Midbrain (tissue), 1 donor: ENCODE measurements around the gene AOPEP.

Experiments
- DNase-seq: peaks from one replicate; lab custom pipeline; 2025; lab: John Stamatoyannopoulos, UW

The AOPEP gene

DNA sequence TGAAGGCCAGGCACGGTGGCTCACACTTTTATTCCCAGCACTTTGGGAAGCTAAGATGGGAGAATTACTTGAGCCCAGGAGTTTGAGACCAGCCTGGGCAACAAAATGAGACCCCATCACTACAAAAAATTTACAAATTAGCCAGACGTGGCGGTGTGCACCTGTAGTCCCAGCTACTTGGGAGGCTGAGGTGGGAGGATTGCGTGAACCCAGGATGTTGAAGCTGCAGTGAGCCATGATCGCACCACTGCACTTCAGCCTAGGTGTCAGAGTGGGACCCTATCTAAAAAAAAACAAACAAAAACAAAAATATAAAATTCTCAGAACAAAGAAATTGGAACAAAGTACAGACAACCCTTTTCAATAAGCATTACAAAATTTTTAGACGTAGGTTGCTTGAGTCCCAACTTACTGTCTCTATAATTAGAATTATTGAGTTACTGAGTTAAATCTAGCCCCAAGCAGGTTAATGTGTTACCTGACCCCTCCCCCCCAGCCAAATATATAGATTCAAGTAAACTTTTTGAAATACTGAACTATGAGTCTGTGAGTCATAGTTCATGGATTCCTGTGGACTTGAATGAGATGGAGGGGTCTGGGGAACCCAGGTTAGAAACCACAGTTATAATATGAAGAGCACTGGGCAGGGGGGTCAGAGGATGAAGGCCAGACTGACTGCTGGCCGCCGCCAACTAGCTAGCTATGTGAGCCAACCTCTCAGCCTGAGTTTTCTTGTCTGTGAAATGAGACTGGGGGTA, 173.1 kb downstream of the AOPEP start:
- DNase-seq, result no peak

DNA sequence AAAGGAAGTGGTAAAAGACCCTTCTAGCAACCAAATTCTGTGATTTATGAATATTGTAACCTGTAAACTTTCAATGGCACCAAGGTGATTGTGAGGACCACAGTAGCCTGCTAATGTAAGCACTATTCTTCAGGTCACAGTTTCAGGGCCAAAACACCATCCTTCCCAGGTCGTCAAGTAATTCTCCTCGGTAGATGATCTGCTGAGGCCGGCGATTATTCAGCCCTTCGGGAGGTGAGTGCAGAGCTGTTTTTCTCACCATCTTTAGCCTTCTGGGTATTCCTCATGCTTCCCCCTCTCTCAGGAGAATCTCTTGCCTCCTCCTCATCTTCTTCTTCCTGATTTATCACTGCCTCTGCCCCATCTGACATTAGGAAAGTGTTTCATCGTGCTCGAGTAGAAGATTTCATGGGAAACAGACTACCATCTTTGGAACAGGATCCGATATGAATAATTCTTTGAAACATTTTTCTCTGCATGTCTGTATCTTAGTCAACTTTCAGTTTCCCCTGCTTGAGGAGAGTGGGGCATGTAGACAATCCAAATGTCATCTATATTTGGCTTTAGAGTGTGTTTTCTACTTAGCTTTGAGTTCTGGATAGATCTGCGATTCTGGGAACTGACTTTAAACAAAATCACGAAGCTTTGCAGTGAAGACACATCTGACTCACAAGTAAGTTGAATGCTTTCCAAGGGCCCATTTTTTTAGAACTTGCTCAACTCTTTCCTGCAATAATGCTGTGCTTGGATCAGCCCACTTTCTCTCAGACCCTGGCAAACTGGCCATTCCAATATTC, 173.9 kb downstream of the AOPEP start:
- no peak for DNase-seq

DNA sequence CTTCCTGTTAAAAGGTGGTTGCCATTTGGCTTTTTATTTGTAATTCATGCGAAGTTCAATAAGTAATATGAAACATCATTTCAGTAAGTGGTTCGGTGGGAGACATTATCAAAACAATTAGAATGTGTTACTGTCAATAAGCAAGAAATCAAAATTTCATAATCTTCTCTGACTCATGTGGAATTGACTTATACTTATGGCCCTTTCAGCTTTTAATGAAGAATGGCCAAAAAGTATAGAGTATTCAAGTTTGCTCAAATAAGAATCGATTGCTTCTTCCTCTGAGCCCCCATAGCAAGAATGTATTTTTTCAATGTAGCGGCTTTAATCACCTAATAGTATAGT, 174.5 kb downstream of the AOPEP start:
- DNase-seq, result no peak

DNA sequence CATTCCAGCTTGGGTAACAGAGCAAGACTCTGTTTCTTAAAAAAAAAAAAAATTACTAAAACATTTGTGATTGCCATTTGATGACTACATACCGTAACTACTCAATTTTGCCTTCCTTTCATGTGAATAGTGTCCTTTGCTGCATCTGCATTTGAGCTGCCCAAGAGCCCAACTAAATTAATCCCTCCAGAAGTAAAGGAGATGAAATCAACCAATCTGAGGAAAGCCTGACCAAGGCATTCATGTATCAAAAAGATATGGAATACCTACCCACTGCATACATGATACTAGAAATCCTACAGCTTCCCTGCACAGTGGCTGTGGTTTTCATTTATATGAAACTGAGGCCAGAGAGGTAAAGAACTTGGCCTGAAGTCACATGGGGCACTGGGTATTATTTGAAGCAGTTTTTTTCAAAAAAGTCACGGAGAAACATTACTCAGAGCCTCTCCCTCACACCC, 177.5 kb downstream of the AOPEP start:
- no peak for DNase-seq

DNA sequence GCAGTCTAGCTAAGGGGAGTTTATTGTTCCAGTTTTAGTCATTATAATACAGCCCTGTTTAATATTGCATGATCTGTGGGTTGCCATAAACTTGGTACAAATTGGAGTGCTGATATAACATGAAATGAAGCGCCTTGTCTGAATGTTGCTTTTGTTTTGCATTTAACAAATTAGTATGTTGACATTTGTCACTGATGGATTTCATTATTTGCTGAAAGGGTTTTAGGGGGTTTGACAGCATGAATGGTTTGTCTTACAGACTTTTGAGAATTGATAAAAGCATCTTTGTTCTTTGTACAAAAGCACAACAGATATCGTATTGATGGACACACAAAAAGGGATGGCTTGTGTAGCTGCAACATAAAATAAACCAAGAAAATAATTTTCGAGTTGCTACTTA, 178.3 kb downstream of the AOPEP start:
- DNase-seq, result peak; percentile 80

DNA sequence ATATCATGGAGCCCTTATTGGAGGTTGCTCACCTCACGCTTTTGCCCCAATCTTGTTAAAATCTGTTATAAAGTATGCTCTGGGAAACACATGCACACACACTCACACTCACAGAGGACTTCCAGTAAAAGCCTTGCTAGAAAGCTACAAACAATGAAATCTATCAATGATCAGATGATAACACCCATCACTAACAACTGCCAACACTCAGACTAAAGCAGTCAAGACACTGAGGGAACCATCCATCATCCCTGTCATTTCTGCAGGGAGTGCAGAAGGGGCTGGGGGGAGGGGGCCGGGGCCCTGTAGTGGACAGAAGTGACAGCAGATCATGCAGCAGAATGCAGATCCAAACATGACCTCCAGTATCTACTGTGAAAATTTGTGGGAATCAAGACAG, 179.1 kb downstream of the AOPEP start:
- no peak for DNase-seq

DNA sequence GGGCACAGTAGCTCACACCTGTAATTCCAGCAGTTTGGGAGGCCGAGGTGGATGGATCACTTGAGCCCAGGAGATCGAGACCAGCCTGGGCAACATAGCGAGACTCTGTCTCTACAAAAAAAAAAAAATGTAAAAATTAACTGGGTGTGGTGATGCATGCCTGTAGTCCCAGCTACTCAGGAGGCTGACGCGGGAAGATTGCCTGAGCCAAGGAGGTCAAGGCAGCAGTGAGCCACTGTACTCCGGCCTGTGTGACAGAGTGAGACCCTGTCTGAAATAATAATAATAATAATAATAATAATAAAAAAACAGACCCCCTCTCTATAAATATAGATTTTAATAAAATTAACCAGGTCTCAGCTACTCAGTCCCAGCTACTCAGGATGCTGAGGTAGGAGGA, 179.7 kb downstream of the AOPEP start:
- DNase-seq, result no peak

DNA sequence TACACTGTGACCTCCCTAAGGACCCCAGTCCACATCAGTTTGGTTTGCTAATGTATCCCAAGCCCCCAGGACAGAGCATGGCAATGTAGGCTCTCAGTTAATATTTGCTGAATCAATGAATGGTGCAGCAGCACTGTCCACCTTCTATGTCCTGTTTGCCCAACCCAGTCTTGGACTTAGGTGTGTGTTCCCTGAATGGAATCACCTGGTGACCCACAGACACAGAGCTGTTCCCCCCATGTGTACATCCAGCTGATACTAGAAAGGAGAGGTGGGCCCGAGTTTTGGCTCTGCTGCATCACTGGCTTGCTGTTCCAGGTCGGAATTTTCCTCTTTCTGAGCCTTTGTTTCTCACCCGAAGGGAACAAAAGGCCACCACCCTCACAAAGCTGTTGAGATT, 180.2 kb downstream of the AOPEP start:
- no peak for DNase-seq

DNA sequence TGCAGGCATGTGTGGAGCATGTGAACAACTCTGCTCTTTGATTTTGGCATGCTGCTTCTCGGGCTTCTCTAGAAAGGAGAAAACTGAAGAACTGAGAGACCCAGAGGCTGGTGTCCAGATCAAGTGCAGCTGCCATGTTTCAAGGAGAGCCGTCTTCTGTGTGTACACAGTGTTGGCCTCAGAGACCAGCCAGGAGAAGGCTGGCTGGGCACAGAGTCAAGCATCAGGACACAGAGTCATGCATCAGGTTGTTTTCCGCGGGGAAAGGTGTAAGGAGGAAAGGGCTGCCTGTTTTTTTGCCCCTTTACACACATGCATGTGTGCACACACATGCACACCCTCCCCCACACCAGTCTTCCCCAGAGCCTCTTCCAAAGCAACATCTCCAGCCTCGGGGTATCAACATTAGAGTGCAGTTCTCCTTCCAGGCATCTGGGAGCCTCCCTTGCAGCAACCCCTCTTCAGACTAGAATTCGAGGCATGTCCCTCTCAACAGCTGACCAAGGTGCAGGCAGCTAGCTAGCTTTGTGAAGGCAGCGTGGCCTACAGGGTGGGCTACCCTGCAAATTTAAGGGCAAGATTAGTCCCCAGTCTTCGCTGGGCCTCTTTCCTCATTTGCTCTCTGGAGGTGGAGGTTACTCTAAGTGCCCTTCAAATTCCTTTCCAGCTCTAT, 180.9 kb downstream of the AOPEP start:
- DNase-seq, result no peak

DNA sequence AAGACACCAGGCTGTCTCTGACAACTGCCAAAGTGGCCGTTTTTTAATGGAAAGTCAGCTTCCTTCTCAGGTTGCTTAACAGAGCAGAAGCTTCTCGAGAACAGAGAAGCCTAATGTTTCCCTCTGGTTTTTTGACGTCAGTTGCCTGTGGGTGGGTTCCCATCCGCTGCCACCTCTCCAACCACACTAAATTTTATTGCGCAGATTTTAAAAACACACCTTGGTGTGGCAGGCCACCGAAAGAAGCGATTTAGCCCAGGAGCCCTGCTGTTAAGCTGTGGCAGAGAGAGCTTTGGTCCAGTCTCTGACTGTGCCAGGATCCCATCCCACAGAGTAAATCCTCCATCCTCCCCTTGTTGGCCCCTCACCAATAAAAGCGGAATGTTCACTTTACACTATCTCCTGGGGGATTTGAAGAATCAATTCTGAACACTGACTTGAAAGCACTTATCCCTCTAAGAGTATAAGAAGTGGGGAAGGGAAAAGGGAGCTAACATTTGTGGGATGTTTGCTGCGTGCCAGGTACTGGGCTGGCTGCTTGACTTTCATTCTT, 181.6 kb downstream of the AOPEP start:
- no peak for DNase-seq

DNA sequence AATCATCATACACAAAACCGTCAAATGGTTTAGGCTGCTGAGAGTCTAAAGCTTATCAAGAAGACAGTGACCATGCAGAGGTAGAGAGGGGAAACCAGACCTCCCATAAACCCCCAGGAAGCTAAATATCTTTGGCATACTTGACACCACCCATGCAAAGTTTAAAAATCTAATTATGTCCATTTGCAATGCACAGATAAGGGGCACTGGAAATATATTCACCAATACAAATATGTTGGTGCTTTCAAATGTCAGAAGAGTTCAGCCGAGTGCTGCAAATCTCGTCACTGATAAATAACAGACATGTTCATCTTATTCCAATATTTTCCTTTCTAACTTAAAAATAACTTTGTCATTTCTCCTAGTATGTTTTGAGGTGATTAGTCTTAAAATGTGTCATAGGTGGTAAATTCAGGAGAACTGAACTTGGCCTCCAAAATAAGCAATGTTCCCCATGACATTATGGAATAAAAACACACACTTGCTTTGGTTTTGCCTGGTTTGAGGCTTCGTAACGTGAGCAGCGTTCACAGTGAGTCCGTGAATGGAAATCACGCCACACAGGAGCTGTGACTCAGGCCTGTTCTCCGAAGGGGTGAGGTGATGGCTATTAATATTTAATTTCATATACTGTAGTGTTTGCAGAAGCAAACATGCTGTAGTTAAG, 182.2 kb downstream of the AOPEP start:
- DNase-seq, result no peak

DNA sequence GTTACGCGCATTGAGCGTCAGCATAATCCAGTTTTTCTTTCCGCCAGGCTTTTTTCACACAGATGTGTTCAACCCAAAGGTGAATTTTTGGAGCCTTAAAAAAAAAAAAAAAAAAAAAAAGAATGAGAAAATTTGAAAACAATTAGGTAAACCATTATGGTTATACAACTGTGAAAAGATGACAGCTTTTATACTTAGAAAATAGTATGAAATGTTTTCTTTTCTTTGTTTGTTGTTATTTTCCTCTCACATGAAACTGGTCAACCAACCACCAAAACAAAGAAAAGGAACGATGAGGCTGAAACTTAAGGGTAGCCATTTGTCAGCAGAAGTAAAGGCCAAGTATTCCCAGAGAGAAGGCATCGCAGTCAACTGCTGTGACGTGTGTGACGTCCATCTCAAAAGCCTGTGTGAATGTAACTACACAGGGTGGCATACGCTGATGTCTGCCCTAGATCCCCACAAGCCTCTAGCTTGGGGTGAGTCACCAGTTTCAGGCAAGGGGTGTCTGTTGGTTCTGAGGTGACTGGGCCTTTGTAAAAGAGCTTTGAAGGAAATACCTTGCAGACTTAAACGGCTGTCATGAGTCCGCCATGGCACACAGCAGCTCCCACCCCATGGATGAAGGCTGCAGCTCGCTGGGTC, 182.9 kb downstream of the AOPEP start:
- DNase-seq, result no peak

DNA sequence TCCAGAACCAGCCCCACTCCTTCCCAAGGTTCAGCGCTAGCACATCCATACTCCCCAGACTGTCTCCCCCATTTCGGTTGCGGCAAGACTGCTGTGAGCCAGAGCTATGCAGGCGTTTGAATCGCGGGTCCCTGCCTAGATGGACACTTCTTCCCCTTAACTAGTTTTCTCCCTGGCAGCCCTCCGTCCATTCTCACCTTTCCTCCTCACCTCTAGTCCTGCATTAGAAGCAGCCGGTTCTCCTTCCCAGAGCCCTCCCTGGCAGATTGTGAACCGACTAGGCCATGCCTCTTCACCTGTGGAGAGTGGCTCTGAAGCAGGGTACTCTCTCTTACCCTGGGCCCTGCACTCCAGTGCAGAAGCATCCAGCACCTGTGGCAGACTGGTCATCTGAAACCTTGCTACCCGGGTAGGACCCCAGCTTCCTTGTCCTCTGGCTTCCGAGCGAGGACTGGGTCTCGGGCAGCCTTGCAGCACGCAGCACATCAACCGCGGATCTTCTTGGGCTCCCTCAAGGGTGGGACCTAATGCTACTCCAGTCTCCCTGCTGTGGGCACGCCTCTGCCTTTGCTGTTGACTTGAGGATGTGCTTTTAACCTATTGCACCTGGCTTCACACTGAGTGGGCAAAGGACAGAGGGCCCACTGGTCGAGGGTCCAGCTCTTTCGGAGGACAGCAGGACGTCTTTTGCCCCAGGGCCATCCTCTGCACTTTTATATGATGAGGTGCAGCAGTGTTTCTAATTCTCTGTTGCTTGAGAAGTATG, 183.6 kb downstream of the AOPEP start:
- DNase-seq, result no peak

DNA sequence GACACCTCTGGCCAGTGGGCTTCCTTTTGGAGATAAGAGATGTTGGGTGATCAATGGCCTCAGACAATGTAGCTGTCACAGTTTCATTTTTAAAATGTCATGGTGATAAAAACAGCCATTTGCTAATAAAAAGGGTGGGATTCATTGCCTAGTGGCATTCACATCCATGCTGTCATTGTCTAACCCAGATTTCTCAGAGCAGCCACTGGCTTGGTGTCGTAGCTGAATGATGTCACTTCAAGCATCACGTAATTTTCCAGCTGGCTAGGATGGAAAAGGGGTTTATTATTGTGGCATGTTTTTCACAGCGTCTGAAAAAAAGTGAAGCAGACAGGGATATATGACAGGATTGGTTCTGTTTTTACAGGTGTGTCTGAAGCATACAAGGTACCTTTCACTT, 184.7 kb downstream of the AOPEP start:
- no peak for DNase-seq

DNA sequence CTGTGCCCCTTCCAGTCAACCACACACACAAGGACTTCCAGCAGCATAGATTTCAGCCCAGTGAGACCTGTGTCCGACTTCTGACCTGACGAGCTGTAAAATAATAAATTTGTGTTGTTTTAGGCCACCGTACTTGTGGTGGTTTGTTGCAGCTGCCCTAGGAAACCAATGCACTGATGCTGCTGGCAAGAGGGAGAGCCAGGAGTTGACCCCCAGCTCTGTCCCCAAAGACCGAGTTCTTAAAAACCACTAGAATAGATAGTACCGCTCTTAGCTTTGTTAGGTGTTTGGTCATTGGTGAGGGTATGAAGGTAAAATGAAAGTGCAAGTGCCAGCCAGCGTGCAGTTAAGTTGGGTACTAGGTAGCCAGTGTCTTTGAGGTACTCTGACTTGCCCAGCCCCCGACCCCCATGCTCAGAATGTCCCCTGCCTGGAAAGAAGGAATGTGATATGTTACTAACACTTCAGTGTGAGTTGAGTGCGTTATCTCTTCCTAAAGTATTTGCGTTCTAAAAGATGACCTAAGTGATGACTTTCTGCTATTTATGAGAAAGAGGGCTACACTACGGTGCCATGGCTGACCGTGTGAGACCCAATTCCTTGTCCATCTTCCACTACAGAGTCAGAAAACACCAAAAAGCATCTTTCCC, 185.6 kb downstream of the AOPEP start:
- no peak for DNase-seq

DNA sequence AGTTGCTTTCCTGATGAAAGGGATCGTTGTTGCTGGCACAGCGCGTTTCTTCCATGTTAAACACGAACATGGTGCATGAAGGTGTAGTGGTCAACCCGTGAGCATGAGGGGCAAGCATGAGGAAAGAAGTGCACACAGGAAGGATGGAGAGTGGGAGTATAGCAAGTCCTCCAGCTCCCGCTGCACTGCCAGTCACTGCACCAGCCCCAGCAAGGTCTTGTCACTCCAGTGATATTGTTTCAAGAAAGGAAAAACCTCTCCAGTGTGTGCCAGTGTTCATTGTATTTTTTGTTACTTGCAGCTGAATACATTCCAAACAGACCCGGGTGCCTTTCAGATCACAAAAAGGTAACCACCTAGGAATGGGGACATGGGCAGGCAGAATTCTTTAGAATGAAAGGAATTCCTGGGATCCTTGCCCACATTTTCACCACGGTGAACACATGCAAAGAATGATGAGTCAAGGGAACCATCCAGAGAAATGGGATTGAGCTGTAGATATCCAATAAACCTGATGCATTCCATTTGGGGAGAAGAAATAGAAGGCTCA, 186.3 kb downstream of the AOPEP start:
- DNase-seq, result no peak

DNA sequence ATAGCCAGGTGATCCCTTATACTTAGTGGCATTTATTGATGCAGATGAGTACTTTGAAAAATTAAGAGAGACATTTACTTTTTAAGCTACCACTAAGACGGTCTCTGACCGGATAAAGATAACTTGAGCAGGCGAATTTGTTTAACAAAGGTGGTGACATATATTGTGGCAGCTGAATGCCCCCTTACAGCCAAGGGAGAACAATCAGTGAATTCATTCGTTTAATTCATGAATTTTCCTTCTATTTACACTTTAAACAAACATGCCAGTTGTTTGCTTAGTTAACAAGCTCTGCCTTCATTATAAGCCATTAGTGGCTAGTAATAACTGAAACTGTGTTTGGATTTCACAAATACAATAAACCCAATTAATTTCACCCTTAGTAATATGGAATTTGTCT, 187.1 kb downstream of the AOPEP start:
- DNase-seq, result peak; percentile 67

DNA sequence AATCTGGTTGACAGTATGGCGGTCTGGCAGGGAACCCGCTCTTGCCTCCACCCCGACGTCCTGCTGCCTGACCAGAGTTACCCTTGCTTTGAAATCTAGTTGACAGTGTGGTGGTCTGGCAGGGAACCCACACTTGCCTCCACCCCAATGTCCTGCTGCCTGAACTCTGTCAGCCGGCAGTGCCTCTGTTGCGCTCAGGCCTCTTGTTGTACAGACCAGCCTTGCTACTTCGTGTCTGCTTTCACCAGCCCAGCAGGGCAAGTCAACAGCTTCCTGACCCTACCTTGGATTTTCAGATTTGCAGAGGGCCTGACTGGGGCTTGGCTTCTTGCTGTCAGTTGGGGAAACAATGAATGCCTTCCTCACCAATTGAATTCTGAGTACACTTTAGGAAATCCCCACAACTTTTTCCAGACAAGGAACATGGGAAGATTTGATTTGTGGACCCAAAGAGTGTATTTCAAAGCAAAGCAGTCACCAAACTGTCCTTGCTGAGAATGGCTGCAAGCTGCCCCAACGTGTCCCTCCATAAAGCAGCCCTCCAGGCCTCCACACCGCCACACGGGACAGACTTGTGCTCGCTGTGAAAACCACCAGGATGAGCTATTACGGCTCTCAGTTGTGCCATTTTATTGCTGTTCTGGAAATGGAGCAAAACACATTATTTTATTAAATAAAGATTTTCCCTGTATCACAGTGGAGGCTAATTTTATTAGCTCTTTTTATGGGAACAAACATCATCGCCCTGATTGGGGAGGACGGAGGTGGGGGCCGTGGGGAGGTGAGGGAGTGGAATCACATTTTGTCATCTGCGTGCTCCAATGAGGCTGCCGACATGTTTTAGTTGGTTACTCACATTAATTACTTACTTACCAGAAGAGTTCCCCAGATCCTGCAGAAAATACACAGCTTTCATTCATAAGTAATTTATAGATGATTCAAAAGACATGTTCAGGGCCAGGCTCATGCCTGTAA, 189.3 kb downstream of the AOPEP start:
- DNase-seq, result no peak

DNA sequence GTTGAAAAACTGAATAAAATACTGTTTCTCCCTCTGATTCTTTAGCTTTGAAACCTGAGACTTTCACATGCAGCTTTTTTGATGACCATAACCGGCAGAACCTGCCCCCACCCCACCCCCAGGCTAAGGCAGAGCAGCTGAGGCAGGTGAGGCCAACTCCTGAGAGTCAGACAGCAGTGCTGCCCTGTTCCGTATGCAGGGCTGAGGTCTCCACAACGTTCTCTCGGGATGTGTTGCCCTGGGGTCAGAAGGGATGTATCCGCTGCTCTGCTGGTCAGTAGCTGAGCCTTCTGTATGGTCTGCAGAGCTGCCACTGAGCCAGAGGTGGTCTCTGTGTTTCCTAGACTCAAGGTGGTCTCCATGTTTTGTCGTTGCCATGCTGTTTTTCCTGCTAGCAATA, 190.5 kb downstream of the AOPEP start:
- no peak for DNase-seq
